Esophagus mucosa (tissue), 1 donor: ENCODE measurements around the gene ZNF160. TPM values are rescaled to one million over a fixed set of nuclear protein-coding genes. Genes with fewer than 3 reads are reported as not detected.
"Not testable (repeated sequence)": the region's sequence is repeated elsewhere in the genome, so short reads cannot be mapped to it uniquely, and the experiment has no call there.

Experiments
- ATAC-seq: fragments of 200-7000 bp; cut with Tn5 transposase; one replicate; pipeline ENCODE4 v1.9.1; 2020
- total RNA-seq: library from RNA; stranded (reverse); gene quantifications from one replicate; pipeline ENCODE4 v1.2.4, GENCODE V29; 2023
- donor health status: DM: yes; HTN: yes; CAD: no.

Gene ZNF160
- total RNA-seq, 1 donor from 2014 or later: 9.2 TPM

GRCh38 chr19:53091413-53092254 lies 11.6 kb downstream of the ZNF160 start:
- no peak for ATAC-seq

GRCh38 chr19:53088091-53088490 lies 15.1 kb downstream of the ZNF160 start:
- ATAC-seq: no peak

GRCh38 chr19:53086949-53087348 lies 16.3 kb downstream of the ZNF160 start:
- ATAC-seq: peak; percentile 60

GRCh38 chr19:53085496-53085895 lies 17.7 kb downstream of the ZNF160 start:
- ATAC-seq: no peak

GRCh38 chr19:53082929-53083328 lies 20.3 kb downstream of the ZNF160 start:
- no peak for ATAC-seq

- ATAC-seq: no peak
These were observed 23.8 kb downstream of the ZNF160 start for GRCh38 chr19:53079313-53079924.

GRCh38 chr19:53078668-53079067 lies 24.6 kb downstream of the ZNF160 start:
- no peak for ATAC-seq

GRCh38 chr19:53076984-53077383 lies 26.2 kb downstream of the ZNF160 start:
- no peak for ATAC-seq

GRCh38 chr19:53068834-53069233 lies 34.4 kb downstream of the ZNF160 start:
- no peak for ATAC-seq

GRCh38 chr19:53068199-53068598 lies 35.0 kb downstream of the ZNF160 start:
- no peak for ATAC-seq

GRCh38 chr19:53057904-53058580 lies 45.2 kb downstream of the ZNF160 start:
- ATAC-seq: no peak

GRCh38 chr19:53055117-53055516 lies 48.1 kb downstream of the ZNF160 start:
- ATAC-seq: no peak

GRCh38 chr19:53047379-53047778 lies 55.8 kb downstream of the ZNF160 start:
- ATAC-seq: no peak

GRCh38 chr19:53045536-53045935 lies 57.7 kb downstream of the ZNF160 start:
- no peak for ATAC-seq

- no peak for ATAC-seq
These were observed 61.9 kb downstream of the ZNF160 start for GRCh38 chr19:53041366-53041765.

- ATAC-seq: no peak
These were observed 65.8 kb downstream of the ZNF160 start for GRCh38 chr19:53037101-53038097.

GRCh38 chr19:53034948-53035675 lies 68.1 kb downstream of the ZNF160 start:
- no peak for ATAC-seq

- no peak for ATAC-seq
These were observed 69.2 kb downstream of the ZNF160 start for GRCh38 chr19:53034054-53034453.

GRCh38 chr19:53028306-53028705 lies 74.9 kb downstream of the ZNF160 start:
- ATAC-seq: not testable (repeated sequence)

- no peak for ATAC-seq
These were observed 83.5 kb downstream of the ZNF160 start for GRCh38 chr19:53019684-53020083.
